CD4-positive, alpha-beta T cell treated with Interferon gamma for 1 hour (primary cell): ENCODE measurements around the gene LPAR2.

ENCODE experiments used
- DNase-seq: peaks from one replicate; pipeline ENCODE4 v3.0.0-alpha.2; 2020

The LPAR2 gene

DNA sequence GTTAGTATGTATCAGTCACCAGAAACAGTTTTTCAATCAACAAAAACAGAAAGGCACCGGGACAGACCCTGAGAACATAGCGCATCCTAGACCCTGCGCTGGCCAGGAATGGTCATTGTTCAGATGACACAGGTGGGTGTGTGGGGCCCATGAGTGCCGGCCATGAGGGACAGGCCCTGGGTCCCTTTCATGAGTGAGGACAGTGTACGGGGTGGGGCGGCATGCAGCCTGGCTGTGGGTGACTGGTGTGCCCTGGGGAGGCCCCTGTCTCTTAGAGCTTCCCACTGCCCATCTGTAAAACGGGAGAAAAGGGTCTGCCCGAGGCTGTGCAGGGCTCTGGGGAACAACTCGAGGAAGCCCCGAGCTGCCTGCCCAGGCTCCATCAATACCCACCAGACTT is 35.3 kb downstream of the LPAR2 start:
- no peak for DNase-seq

DNA sequence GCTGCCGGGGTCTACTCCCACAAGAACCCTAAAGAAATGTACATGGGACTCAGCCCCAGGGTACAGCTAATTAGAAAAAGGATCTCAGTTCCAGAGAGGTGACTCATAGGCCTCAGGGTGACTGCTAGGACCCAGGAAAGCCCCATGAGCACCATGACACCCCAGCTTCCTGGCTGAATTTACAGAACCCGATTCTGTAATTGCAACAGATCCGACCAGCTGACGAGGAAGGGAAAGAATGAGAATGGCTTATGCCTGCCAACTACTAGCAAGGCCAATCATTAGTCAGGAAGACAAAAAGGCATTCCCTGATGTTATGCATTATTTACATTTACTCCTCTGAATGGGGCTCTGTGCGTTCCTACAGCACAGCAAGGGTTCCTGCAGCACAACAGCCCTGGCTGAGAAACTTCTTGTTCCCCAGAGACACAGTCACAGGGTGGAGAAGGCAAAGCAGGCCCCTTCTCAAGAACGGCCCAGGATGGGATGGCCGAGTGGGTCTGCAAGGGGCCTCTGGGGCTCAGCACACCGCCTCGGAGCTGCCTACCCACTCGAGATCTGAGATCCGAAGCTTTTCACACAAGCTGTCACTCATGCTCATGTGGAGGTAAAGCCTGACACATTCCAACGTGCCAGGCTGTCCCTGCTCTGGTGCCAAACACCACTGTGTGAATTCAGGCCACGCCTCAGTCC is 36.7 kb downstream of the LPAR2 start:
- DNase-seq = peak; percentile 72

DNA sequence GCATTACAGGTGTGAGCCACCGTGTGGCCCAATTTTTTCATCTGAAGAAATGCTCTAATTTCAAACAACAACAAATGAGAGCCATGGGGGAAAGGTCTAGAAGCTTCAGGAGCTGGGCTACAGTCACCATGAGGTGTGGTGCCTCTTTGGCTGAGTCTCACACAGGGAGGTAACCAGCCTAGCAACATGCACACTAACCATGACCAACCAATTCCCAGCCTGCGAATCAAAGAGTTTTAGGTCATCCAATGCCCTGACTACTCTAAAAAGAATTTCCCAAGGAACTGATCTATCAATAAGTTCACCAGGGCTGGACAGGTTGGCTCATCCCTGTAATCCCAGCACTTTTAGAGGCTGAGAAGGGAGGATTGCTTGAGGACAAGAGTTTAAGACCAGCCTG is 39.5 kb downstream of the LPAR2 start:
- DNase-seq = no peak

DNA sequence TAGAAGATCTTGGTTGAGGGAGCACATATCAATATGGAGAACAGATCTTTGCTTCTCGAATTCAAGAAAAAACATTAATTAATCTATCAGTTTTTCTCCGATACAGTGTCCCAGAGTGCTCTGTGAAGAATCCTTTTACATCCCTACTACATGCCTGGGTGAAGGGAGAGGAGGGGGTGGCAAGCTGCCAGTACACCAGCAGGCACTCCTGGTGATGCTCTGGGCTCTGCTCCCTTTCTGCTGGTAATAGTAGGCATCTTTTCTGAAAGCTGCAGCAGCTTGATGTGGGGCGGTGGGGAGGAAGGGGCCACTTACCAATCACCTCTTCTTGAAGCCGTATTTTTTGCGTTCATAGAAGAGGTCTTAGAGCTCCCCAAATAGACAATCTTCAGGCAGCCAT is 40.2 kb downstream of the LPAR2 start:
- no peak for DNase-seq

DNA sequence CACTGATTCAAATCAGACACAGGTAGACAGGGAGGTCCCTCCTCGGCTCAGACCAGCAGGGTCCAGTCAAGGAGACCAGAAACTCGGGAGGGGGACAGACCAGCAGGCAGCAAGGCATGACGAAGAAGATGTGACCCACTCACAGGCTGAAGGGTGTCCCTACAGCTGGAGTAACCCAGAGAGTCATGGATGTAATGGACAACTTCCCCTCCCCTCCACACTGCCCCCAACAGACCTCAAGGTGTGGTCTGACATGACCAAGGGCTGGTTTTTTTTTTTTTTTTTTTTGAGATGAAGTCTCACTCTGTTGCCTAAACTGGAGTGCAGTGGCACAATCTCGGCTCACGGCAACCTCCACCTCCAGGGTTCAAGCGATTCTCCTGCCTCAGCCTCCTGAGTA is 43.7 kb downstream of the LPAR2 start:
- no peak for DNase-seq

DNA sequence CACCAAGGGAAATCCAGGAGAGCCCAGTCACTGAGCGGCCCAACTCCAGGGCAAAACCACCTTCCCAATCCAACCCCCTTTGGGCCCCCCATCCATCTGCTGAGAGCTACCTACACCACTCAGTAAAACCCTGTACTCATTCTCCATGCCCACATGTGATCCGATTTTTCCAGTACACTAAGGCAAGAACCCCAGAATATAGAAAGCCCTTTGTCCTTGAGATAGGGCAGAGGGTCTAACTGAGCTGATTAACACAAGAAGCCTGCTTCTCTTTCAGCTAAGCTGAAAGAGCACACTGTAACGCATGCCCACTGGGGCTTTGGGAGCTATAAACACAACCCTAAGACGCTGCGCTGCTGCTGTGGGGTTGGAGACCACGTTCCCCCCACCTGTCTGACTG is 45.5 kb downstream of the LPAR2 start:
- no peak for DNase-seq

DNA sequence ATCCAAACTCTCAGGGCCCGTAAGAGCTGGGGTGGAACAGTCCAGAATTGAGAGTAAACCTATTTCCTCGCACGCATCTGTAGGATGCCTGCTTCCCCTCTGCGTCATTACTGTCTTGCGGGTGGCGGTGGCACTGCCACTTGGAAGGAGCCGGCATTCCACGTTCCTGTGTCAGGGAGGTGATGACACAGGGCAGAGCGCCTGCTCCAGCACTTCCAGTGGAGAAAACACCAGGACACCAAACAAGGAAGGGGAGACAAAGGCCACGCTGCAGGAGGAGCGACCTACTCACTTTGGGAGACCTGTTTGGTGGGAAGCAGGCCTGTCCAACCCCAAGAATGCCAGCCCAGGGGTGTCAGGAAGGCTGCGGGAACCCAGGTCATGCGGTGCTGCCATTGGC is 46.6 kb downstream of the LPAR2 start:
- DNase-seq = no peak

DNA sequence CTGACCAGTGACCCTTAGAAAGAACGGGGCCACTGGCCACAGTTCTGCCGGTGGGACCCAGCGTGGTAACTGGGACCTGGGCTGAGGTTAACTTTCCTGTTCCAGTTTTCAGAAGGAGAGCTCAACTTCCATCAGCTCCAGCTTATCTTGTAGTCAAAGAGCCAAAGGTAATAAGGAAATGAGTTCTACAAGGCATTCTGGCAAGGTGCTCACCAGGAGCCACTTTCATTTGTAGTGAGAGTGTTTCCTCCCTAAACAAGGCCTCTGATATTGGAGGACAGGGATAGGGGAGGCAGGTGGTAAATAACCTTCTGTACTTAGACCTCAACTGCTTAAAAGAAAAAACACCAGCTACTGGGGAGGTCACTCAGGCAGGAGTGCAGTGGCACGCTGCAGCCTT is 47.6 kb downstream of the LPAR2 start:
- DNase-seq = no peak

DNA sequence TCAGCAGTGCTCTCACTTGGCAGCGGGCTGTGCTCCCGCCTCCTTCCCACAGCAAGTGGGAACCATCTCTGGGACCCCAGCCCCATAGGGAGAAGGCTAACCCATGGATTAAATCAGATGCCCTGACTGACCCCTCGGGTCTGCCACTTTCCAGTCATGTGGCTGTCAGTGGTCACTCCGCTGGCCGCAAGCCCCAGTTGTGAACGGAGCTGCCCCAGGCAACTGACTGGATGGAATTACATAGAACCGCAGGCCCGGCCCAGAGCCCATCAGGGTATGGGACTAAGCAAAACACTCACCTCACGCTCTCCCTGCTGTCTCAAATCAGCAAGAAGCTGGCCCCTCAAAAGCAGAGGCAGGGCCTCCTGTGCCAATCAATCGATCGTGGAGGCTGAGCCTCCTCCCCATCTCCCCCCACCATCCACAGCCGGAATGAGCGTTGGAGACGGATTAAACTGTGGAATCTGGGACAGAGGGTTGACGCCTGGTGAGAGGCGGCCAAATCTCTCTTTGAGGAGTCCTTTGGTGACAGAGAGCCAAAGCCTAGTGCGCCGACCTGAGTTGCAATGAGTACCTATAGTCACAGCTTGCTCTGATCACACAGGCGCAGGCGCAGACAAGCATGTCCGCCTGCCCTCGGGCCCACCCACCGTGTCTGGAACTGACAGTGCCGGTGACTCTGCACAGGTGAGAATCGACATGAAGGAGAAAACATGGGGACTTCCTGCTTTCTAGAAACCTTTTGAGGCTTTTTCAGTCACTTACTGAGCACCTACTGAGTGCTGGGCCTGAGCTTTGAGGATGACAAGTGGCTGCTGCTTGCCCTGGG is 48.3 kb downstream of the LPAR2 start:
- DNase-seq = no peak

DNA sequence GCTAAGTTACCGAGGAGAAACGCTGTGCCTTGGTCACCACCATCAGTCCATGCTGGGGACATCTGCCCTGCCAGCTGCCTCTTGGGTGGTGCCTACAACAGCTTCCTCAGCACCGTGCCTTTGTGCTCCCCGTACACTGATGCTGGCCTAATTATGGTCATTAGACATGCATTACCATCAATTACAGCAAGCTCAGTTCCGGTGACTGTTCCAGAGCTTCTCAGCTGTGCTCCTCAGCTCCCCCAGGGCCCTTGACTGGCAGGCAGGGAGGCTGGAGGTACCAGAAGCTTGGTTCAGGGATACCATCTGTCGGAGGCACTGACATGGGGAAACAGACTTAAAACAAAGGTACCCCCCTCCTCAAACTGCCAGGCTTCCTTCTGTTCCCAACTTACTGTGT is 49.8 kb downstream of the LPAR2 start:
- no peak for DNase-seq

DNA sequence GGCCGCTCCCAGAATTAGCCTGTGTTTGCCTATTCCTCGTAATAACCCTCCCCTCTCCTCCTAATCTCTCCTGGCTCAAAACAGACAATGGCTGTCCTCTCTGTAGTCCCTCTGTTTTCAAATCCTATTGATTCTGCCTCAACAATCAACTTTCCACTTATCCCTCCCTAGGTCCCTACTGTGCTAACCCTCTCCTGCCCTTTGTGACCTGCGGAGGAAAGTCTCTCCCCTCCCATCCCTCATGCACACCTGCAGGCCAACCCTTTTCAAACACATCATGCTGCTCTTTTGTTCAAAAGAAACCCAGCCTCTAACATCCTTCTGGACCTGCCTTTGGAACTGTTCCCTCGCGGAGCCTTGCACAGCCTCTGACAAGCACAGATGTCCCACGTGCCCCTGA is 52.6 kb downstream of the LPAR2 start:
- no peak for DNase-seq
